ENCODE results near the gene OR56A1. TPM values are rescaled to one million over a fixed set of nuclear protein-coding genes. Genes with fewer than 3 reads are reported as not detected.
"Not testable (repeated sequence)": the region's sequence is repeated elsewhere in the genome, so short reads cannot be mapped to it uniquely, and the experiment has no call there.

The OR56A1 gene
- 0.09 to 0.20 TPM (median 0.13 TPM) in 3 replicates for total RNA-seq

GRCh38 chr11:6030708-6031405 lies at the start of gene OR56A1:
OR56A1 (minus strand) TSS chr11:6030758; CDS start chr11:6027692, 3,066 bp downstream.
- H3K4me3 Mint-ChIP-seq = no peak within 1 kb of the TSS
- DNase-seq (ENCODE audit: low spot score in 2 of 2, unreplicated experiment in 2 of 2) = no peak
- TF ChIP-seq CTCF (IDR thresholded peaks at IDR 0.05; ENCODE audit: unreplicated experiment) = no peak
- H3K4me1 Mint-ChIP-seq = no peaks in the 10 kb centered on the region
- peaks cover 29% of the 10 kb centered on the region for H3K27me3 Mint-ChIP-seq (ENCODE audit: low read depth)
- no peaks in the 10 kb centered on the region for H3K9me3 Mint-ChIP-seq
- H3K36me3 Mint-ChIP-seq = no peaks in the 10 kb centered on the region
- H3K27ac Mint-ChIP-seq = no peak within 1 kb of the TSS

GRCh38 chr11:6079463-6079862 lies 48.9 kb upstream of the OR56A1 start:
- Mint-ChIP-seq H3K36me3 (no peaks in the 10 kb centered on the region), H3K9me3 (peaks cover 25% of the 10 kb centered on the region), H3K4me1 (no peaks in the 10 kb centered on the region), H3K27ac (no peak overlapping the region), H3K4me3 (no peak overlapping the region), H3K27me3 (ENCODE audit: low read depth) (no peaks in the 10 kb centered on the region)
- no peak for TF ChIP-seq CTCF (IDR thresholded peaks at IDR 0.05; ENCODE audit: unreplicated experiment)
- DNase-seq (ENCODE audit: low spot score in 2 of 2, unreplicated experiment in 2 of 2) = no peak

- no peak overlapping the region for H3K27ac Mint-ChIP-seq
These were observed 47.2 kb upstream of the OR56A1 start for GRCh38 chr11:6077723-6078122.

GRCh38 chr11:6076443-6076842 lies 45.9 kb upstream of the OR56A1 start:
- not testable (repeated sequence) for H3K27ac Mint-ChIP-seq; H3K36me3 Mint-ChIP-seq; H3K4me3 Mint-ChIP-seq; H3K4me1 Mint-ChIP-seq; H3K27me3 Mint-ChIP-seq (ENCODE audit: low read depth); DNase-seq (ENCODE audit: low spot score in 2 of 2, unreplicated experiment in 2 of 2)
- H3K9me3 Mint-ChIP-seq = peaks cover 14% of the 10 kb centered on the region

More at GRCh38 chr11:6077723-6078122, 47.2 kb upstream of the OR56A1 start:
- no peaks in the 10 kb centered on the region for H3K4me1 Mint-ChIP-seq
- peaks cover 14% of the 10 kb centered on the region for H3K9me3 Mint-ChIP-seq
- no peaks in the 10 kb centered on the region for H3K36me3 Mint-ChIP-seq
- H3K27me3 Mint-ChIP-seq (ENCODE audit: low read depth) = no peaks in the 10 kb centered on the region
- no peak for TF ChIP-seq CTCF (IDR thresholded peaks at IDR 0.05; ENCODE audit: unreplicated experiment)
- DNase-seq (ENCODE audit: low spot score in 2 of 2, unreplicated experiment in 2 of 2) = no peak
- H3K4me3 Mint-ChIP-seq = no peak overlapping the region

- no peak overlapping the region for H3K27ac Mint-ChIP-seq
- DNase-seq (ENCODE audit: low spot score in 2 of 2, unreplicated experiment in 2 of 2) = no peak
- H3K36me3 Mint-ChIP-seq = no peaks in the 10 kb centered on the region
- H3K4me3 Mint-ChIP-seq = no peak overlapping the region
- no peaks in the 10 kb centered on the region for H3K9me3 Mint-ChIP-seq
- peaks cover 14% of the 10 kb centered on the region for H3K27me3 Mint-ChIP-seq (ENCODE audit: low read depth)
- TF ChIP-seq CTCF (IDR thresholded peaks at IDR 0.05; ENCODE audit: unreplicated experiment) = no peak
- H3K4me1 Mint-ChIP-seq = no peaks in the 10 kb centered on the region
These were observed 36.9 kb upstream of the OR56A1 start for GRCh38 chr11:6067502-6067901.

- Mint-ChIP-seq H3K36me3 (no peaks in the 10 kb centered on the region), H3K4me1 (no peaks in the 10 kb centered on the region), H3K9me3 (no peaks in the 10 kb centered on the region), H3K27me3 (ENCODE audit: low read depth) (peaks cover 29% of the 10 kb centered on the region), H3K4me3 (no peak overlapping the region), H3K27ac (no peak overlapping the region)
- no peak for TF ChIP-seq CTCF (IDR thresholded peaks at IDR 0.05; ENCODE audit: unreplicated experiment)
- DNase-seq (ENCODE audit: low spot score in 2 of 2, unreplicated experiment in 2 of 2) = no peak
These were observed 32.3 kb upstream of the OR56A1 start for GRCh38 chr11:6062691-6063358.
